Fibroblast of lung (primary cell): ENCODE measurements around the gene CYP2A6. TPM values are rescaled to one million over a fixed set of nuclear protein-coding genes. Genes with fewer than 3 reads are reported as not detected.

ENCODE experiments used
- DNase-seq, 2 donors: peaks; one replicate each; pipeline versions ENCODE4 v3.0.0 to v3.0.0-alpha.2; 2010; ENCODE audit warnings: low read depth in 2 of 2
- H2AFZ ChIP-seq: 2 replicates; pipeline ENCODE4 v1.5.1; 2012; ENCODE audit warnings: low read length, control low read depth, inconsistent platforms
- H3K27ac ChIP-seq: 2 replicates; pipeline ENCODE4 v1.5.1; 2011; ENCODE audit warnings: low read length, control low read depth; ENCODE audit not compliant: insufficient read depth
- H3K27me3 ChIP-seq: 2 replicates; pipeline ENCODE4 v1.5.1; 2011; ENCODE audit warnings: mild to moderate bottlenecking, low read length; ENCODE audit not compliant: control insufficient read depth, insufficient read depth
- H3K36me3 ChIP-seq: 2 replicates; pipeline ENCODE4 v1.5.1; 2011; ENCODE audit warnings: low read length; ENCODE audit not compliant: control insufficient read depth, insufficient read depth
- H3K4me1 ChIP-seq: 2 replicates; pipeline ENCODE4 v1.5.1; 2011; ENCODE audit warnings: low read length; ENCODE audit not compliant: control insufficient read depth, insufficient read depth; ENCODE audit errors: extremely low read depth
- H3K4me2 ChIP-seq: 2 replicates; pipeline ENCODE4 v1.5.1; 2011; ENCODE audit warnings: low read length, control low read depth; ENCODE audit not compliant: insufficient read depth; ENCODE audit errors: extremely low read depth
- H3K4me3 ChIP-seq, 4 experiments: fragments of 200-600 bp in 1 of 4; sonication (generic) in 1 of 4; replicated peaks in 1 of 4; 2 replicates each; pipeline ENCODE4 v1.5.1; 2011 to 2016; ENCODE audit warnings: low read length in 4 of 4, low read depth in 3 of 4, mild to moderate bottlenecking in 3 of 4, control low read depth in 2 of 4, inconsistent platforms in 1 of 4, mixed read lengths in 1 of 4; ENCODE audit not compliant: insufficient read depth in 1 of 4; ENCODE audit errors: control extremely low read depth in 1 of 4
- H3K79me2 ChIP-seq: 2 replicates; pipeline ENCODE4 v1.5.1; 2012; ENCODE audit warnings: mild to moderate bottlenecking, low read length, inconsistent platforms; ENCODE audit not compliant: control insufficient read depth, insufficient read depth
- H3K9ac ChIP-seq: 2 replicates; pipeline ENCODE4 v1.5.1; 2011; ENCODE audit warnings: mild to moderate bottlenecking, low read length, control low read depth; ENCODE audit not compliant: insufficient read depth
- H3K9me3 ChIP-seq: 2 replicates; pipeline ENCODE4 v1.5.1; 2012; ENCODE audit warnings: low read depth, low read length; ENCODE audit not compliant: control insufficient read depth, insufficient read depth
- H4K20me1 ChIP-seq: 2 replicates; pipeline ENCODE4 v1.5.1; 2011; ENCODE audit warnings: low read length; ENCODE audit not compliant: control insufficient read depth, insufficient read depth; ENCODE audit errors: extremely low read depth
- CTCF ChIP-seq, 2 donors: IDR thresholded peaks in 1 of 2; conservative IDR thresholded peaks in 1 of 2; 1 replicate in 1 of 2; 2 replicates in 1 of 2; pipeline ENCODE4 v1.5.1; 2011 to 2012; ENCODE audit warnings: low read length in 2 of 2, control low read depth in 1 of 2, inconsistent platforms in 1 of 2, low read depth in 1 of 2, mild to moderate bottlenecking in 1 of 2
- EZH2 ChIP-seq: IDR thresholded peaks from 2 replicates; pipeline ENCODE4 v1.5.1; 2012; ENCODE audit warnings: low read length, control low read depth, mild to moderate bottlenecking; ENCODE audit errors: missing control alignments
- polyA plus RNA-seq, 2 donors: library from polyadenylated mRNA; depleted of rRNA in 1 of 2; stranded (reverse) in 1 of 2; unstranded in 1 of 2; fragments of >200 nt; gene quantifications; 2 replicates each; pipeline ENCODE4 v1.2.1, GENCODE V29; 2011 to 2012; ENCODE audit warnings: missing spikeins in 1 of 2
- total RNA-seq: library from RNA; depleted of rRNA; stranded (reverse); fragments of >200 nt; gene quantifications from 2 replicates; pipeline ENCODE4 v1.2.1, GENCODE V29; 2014

The CYP2A6 gene
- total and polyA plus RNA-seq, 2 donors (not counting 1 experiment from before 2014, with no cell fraction given) = not detected

DNA sequence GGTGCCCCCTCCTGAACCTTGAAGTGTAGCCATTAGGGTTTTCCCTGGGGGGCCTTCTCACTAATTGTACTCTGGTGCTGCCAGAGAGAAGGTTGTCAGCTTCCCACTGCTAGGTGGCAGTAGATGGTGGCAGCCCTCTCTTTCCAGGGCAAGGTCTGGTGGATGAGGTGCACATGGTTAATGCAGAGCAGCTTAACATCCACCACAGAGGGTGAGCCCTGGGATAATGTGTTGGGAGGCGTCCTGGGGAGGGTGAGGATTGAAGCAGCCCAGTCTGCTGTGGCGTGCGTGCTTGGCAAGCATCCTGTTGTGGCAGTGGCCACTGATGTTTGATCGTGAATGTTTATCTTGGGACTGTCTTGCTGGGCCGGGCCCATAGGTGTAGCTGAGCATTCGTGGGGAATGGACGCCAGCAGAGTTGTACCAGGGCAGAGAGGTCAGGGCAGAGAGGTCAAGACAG is 45.4 kb downstream of the CYP2A6 start:
- no peak for DNase-seq
- no peak overlapping the region for H3K27ac ChIP-seq
- H3K4me1 ChIP-seq = peaks cover 47% of the 10 kb centered on the region
- TF ChIP-seq EZH2 (no peak), CTCF (conservative IDR thresholded peaks at IDR 0.05 in 1 of 2, IDR thresholded peaks at IDR 0.05 in 1 of 2; ENCODE audit: low read depth in 1 of 2, low read length in 2 of 2) (peak in 1 of 2 donors; percentile 27)
- H3K4me2 ChIP-seq = no peak overlapping the region
- peaks cover 47% of the 10 kb centered on the region for H3K36me3 ChIP-seq
- no peak overlapping the region for H2AFZ ChIP-seq
- no peak overlapping the region for H3K4me3 ChIP-seq
- no peak overlapping the region for H3K9ac ChIP-seq
- H4K20me1 ChIP-seq = peaks cover 4% of the 10 kb centered on the region
- H3K79me2 ChIP-seq = peaks cover 89% of the 10 kb centered on the region
- H3K9me3 ChIP-seq = no peaks in the 10 kb centered on the region
- H3K27me3 ChIP-seq = no peaks in the 10 kb centered on the region

GRCh38 chr19:40803857-40804782 is 46.1 kb downstream of the CYP2A6 start:
- H3K4me1 ChIP-seq = peaks cover 46% of the 10 kb centered on the region
- H4K20me1 ChIP-seq = peaks cover 4% of the 10 kb centered on the region
- H3K27ac ChIP-seq = no peak overlapping the region
- peaks cover 89% of the 10 kb centered on the region for H3K79me2 ChIP-seq
- H3K9ac ChIP-seq = no peak overlapping the region
- TF ChIP-seq EZH2 = no peak
- TF ChIP-seq CTCF (conservative IDR thresholded peaks at IDR 0.05 in 1 of 2, IDR thresholded peaks at IDR 0.05 in 1 of 2; ENCODE audit: low read depth in 1 of 2, low read length in 2 of 2) = no peak
- no peak overlapping the region for H3K4me3 ChIP-seq
- no peak overlapping the region for H2AFZ ChIP-seq
- H3K27me3 ChIP-seq = no peaks in the 10 kb centered on the region
- peaks cover 40% of the 10 kb centered on the region for H3K36me3 ChIP-seq
- no peak for DNase-seq
- H3K4me2 ChIP-seq = peak overlapping the region; percentile 45
- H3K9me3 ChIP-seq = no peaks in the 10 kb centered on the region

- peak overlapping the region in 2 of 4 experiments; percentile 14 to 83 for H3K4me3 ChIP-seq
- TF ChIP-seq CTCF (conservative IDR thresholded peaks at IDR 0.05 in 1 of 2, IDR thresholded peaks at IDR 0.05 in 1 of 2; ENCODE audit: low read depth in 1 of 2, low read length in 2 of 2) = no peak
- no peak for TF ChIP-seq EZH2
- DNase-seq = no peak
- H3K27ac ChIP-seq = peak overlapping the region; percentile 62
- H3K4me1 ChIP-seq = peaks cover 46% of the 10 kb centered on the region
- H3K27me3 ChIP-seq = no peaks in the 10 kb centered on the region
- H3K79me2 ChIP-seq = peaks cover 86% of the 10 kb centered on the region
- H4K20me1 ChIP-seq = peaks cover 4% of the 10 kb centered on the region
- H3K9me3 ChIP-seq = no peaks in the 10 kb centered on the region
- peaks cover 35% of the 10 kb centered on the region for H3K36me3 ChIP-seq
- no peak overlapping the region for H2AFZ ChIP-seq
- peak overlapping the region; percentile 77 for H3K4me2 ChIP-seq
- no peak overlapping the region for H3K9ac ChIP-seq
Measured at GRCh38 chr19:40803170-40803856, 46.9 kb downstream of the CYP2A6 start.
